ENCODE results near the gene MORF4L1.

MORF4L1 gene, protein sequence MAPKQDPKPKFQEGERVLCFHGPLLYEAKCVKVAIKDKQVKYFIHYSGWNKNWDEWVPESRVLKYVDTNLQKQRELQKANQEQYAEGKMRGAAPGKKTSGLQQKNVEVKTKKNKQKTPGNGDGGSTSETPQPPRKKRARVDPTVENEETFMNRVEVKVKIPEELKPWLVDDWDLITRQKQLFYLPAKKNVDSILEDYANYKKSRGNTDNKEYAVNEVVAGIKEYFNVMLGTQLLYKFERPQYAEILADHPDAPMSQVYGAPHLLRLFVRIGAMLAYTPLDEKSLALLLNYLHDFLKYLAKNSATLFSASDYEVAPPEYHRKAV

DNA sequence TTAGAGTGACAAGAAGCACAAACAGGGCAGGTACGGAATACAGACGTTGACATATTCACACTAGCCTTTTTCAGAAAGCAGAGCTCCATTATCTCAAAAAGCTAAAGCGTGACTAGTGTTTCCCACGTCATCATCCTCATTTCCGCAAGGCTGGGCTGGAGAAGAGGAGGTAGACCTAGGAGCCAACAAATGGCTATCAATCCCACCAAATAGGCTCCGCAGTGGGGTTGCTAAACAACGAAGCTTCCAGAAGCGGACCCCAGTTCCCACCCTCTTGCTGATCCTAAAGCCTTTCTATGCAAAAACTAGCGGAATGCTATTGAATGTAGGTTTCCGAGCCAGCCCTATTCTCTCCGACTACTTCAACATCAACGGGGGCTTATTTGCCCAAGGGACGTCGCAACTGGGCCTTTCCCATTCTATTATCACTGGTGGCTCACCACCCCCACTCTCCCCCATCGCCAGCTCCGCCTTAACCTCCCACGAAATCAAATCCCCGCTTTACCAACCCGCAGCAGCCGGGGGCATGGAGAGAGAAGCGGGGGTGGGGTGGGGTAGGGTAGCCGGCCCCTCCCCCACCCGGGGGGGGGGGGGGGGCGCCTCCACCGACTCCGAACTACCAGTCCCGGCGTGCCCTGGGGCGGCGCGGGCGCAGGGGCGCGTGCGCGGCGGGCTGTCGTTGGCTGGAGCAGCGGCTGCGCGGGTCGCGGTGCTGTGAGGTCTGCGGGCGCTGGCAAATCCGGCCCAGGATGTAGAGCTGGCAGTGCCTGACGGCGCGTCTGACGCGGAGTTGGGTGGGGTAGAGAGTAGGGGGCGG lies at the start of gene MORF4L1:
Gene MORF4L1 (plus strand): TSS at position 736 of the 817 bp plus-strand sequence. CDS start 128 bp downstream, outside the sequence.
- Histone ChIP-seq H4K20me1 (ENCODE audit: low read depth, low read length) (peaks cover 18% of the 10 kb centered on the region), H3F3A (ENCODE audit: insufficient read depth) (peaks cover 16% of the 10 kb centered on the region), H3K9ac (ENCODE audit: low read length) (peak within 1 kb of the TSS; percentile 98), H3K9me2 (replicated peaks; ENCODE audit: insufficient read depth, low read length) (no peaks in the 10 kb centered on the region), H3K27me3 (ENCODE audit: low read length) (no peaks in the 10 kb centered on the region), H3K4me2 (ENCODE audit: low read depth, low read length, poor library complexity, severe bottlenecking) (peak within 1 kb of the TSS; percentile 81), H3K27ac (ENCODE audit: low read depth, low read length) (peak within 1 kb of the TSS; percentile 93), H2AFZ (ENCODE audit: low read depth, low read length, severe bottlenecking) (peak within 1 kb of the TSS; percentile 81), H3K4me3 (ENCODE audit: insufficient read depth, low read length, poor library complexity, severe bottlenecking) (peak within 1 kb of the TSS; percentile 97), H3K79me2 (ENCODE audit: insufficient read depth, low read length) (peaks cover 44% of the 10 kb centered on the region), H3K36me3 (ENCODE audit: low read length) (no peaks in the 10 kb centered on the region), H3K9me3 (ENCODE audit: insufficient read depth, low read length) (no peaks in the 10 kb centered on the region)
- TF ChIP-seq, protein P1, sequence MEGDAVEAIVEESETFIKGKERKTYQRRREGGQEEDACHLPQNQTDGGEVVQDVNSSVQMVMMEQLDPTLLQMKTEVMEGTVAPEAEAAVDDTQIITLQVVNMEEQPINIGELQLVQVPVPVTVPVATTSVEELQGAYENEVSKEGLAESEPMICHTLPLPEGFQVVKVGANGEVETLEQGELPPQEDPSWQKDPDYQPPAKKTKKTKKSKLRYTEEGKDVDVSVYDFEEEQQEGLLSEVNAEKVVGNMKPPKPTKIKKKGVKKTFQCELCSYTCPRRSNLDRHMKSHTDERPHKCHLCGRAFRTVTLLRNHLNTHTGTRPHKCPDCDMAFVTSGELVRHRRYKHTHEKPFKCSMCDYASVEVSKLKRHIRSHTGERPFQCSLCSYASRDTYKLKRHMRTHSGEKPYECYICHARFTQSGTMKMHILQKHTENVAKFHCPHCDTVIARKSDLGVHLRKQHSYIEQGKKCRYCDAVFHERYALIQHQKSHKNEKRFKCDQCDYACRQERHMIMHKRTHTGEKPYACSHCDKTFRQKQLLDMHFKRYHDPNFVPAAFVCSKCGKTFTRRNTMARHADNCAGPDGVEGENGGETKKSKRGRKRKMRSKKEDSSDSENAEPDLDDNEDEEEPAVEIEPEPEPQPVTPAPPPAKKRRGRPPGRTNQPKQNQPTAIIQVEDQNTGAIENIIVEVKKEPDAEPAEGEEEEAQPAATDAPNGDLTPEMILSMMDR (IDR thresholded peaks at IDR 0.05; ENCODE audit: insufficient read depth, low read length, poor library complexity, severe bottlenecking) = no peak
- TF ChIP-seq EZH2phosphoT487 (conservative IDR thresholded peaks at IDR 0.05; ENCODE audit: low read length) = no peak

DNA sequence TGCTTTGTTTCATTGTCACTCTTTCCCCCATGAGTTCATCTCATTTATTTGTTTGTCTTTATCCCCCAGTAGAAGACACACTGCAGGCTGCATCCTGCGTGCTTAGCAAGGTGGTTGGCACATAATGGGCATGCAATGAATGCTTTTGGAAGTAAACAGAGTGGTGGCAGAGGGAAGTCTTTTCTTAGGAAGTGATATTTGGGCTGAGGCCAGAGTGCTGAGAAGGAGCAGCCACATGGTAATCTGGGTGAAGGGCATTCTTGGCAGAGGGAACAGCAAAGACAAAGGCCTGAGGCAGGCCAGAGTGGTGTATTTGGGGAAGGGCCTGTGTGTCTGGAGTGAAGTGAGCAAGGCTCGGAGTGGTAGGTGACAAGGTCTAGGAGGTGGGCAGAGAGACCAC lies 43.8 kb upstream of the MORF4L1 start:
- no peaks in the 10 kb centered on the region for H3K79me2 ChIP-seq (ENCODE audit: insufficient read depth, low read length)
- no peaks in the 10 kb centered on the region for H3K27me3 ChIP-seq (ENCODE audit: low read length)
- H3K4me2 ChIP-seq (ENCODE audit: low read depth, low read length, poor library complexity, severe bottlenecking) = no peak overlapping the region
- no peak for TF ChIP-seq EZH2phosphoT487 (conservative IDR thresholded peaks at IDR 0.05; ENCODE audit: low read length)
- TF ChIP-seq, protein P1 (IDR thresholded peaks at IDR 0.05; ENCODE audit: insufficient read depth, low read length, poor library complexity, severe bottlenecking) = no peak
- no peak overlapping the region for H3K9ac ChIP-seq (ENCODE audit: low read length)
- H2AFZ ChIP-seq (ENCODE audit: low read depth, low read length, severe bottlenecking) = no peak overlapping the region
- H3K9me2 ChIP-seq (replicated peaks; ENCODE audit: insufficient read depth, low read length) = no peaks in the 10 kb centered on the region
- no peak overlapping the region for H3K27ac ChIP-seq (ENCODE audit: low read depth, low read length)
- H4K20me1 ChIP-seq (ENCODE audit: low read depth, low read length) = no peaks in the 10 kb centered on the region
- no peaks in the 10 kb centered on the region for H3F3A ChIP-seq (ENCODE audit: insufficient read depth)
- no peaks in the 10 kb centered on the region for H3K9me3 ChIP-seq (ENCODE audit: insufficient read depth, low read length)
- H3K36me3 ChIP-seq (ENCODE audit: low read length) = no peaks in the 10 kb centered on the region
- H3K4me3 ChIP-seq (ENCODE audit: insufficient read depth, low read length, poor library complexity, severe bottlenecking) = no peak overlapping the region

DNA sequence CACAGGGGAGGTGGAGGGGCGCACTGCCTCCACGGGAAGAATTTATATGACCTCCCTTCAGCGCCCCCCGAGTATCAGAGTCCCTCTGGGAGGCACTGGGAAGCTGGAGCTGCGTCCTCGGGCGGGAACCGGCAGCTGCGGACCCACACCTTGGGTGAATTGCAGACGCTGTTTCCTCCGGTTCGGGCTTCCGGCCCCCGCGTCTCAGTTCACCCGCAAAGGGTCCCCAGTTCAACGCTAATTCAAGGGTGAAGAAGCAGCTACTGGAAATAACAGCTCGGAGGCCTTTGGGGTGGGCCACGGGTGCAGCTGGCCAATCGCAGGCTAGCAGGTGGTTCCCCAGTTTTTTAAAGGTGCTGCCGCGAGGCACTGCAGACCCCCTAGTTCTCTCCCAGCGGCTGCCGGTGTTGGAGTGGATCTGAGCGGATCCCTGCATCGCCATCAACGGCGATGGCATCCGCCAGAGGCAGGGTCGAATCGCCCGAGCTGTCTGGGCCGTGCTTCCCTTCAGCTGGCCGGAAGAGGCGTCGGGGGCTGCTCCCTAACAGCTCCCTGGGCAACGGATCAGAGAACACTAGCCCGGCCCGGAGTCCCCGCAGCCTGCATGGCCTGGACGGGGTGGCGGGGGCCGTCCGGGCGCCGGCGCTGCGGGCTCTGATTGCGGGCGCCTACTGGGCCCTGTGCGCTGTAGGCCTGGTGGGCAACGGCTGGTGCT lies 42.0 kb upstream of the MORF4L1 start:
- Histone ChIP-seq H3K79me2 (ENCODE audit: insufficient read depth, low read length) (no peaks in the 10 kb centered on the region), H3K27ac (ENCODE audit: low read depth, low read length) (no peak overlapping the region), H3K4me2 (ENCODE audit: low read depth, low read length, poor library complexity, severe bottlenecking) (no peak overlapping the region), H3F3A (ENCODE audit: insufficient read depth) (no peaks in the 10 kb centered on the region), H3K36me3 (ENCODE audit: low read length) (no peaks in the 10 kb centered on the region), H2AFZ (ENCODE audit: low read depth, low read length, severe bottlenecking) (no peak overlapping the region), H3K9me2 (replicated peaks; ENCODE audit: insufficient read depth, low read length) (no peaks in the 10 kb centered on the region), H3K9ac (ENCODE audit: low read length) (no peak overlapping the region), H3K9me3 (ENCODE audit: insufficient read depth, low read length) (no peaks in the 10 kb centered on the region), H3K4me3 (ENCODE audit: insufficient read depth, low read length, poor library complexity, severe bottlenecking) (no peak overlapping the region), H4K20me1 (ENCODE audit: low read depth, low read length) (no peaks in the 10 kb centered on the region), H3K27me3 (ENCODE audit: low read length) (no peaks in the 10 kb centered on the region)
- TF ChIP-seq, protein P1 (IDR thresholded peaks at IDR 0.05; ENCODE audit: insufficient read depth, low read length, poor library complexity, severe bottlenecking) = no peak
- TF ChIP-seq EZH2phosphoT487 (conservative IDR thresholded peaks at IDR 0.05; ENCODE audit: low read length) = no peak

All from SU-DHL-6 (cell line).